ENCODE results near the gene VPS16. TPM values are rescaled to one million over a fixed set of nuclear protein-coding genes. Genes with fewer than 3 reads are reported as not detected.

The VPS16 gene
- total RNA-seq, 1 donor from 2014 or later, result 19.3 TPM

GRCh38 chr20:2867081-2867864, 26.7 kb downstream of the VPS16 start:
- ATAC-seq, result no peak
- no peak for DNase-seq (ENCODE audit: low spot score)

- no peak for ATAC-seq
- DNase-seq (ENCODE audit: low spot score), result no peak
These were observed 28.8 kb downstream of the VPS16 start for GRCh38 chr20:2869381-2869780.

- ATAC-seq (no peak), DNase-seq (ENCODE audit: low spot score) (no peak)
These were observed 30.5 kb downstream of the VPS16 start for GRCh38 chr20:2871111-2871465.

- DNase-seq (ENCODE audit: low spot score) (no peak), ATAC-seq (peak; percentile 18)
These were observed 31.3 kb downstream of the VPS16 start for GRCh38 chr20:2871661-2872458.

GRCh38 chr20:2872459-2873009, 32.0 kb downstream of the VPS16 start:
- DNase-seq (ENCODE audit: low spot score) (peak; percentile 67), ATAC-seq (peak; percentile 67)

- ATAC-seq (peak; percentile 95), DNase-seq (ENCODE audit: low spot score) (peak; percentile 95)
These were observed 32.6 kb downstream of the VPS16 start, which contains the start of gene PTPRA for GRCh38 chr20:2873010-2873746. TSS of gene PTPRA (plus strand) at chr20:2873481. CDS start at chr20:2964278, 90,797 bp downstream.

GRCh38 chr20:2873747-2874041, 33.1 kb downstream of the VPS16 start:
- DNase-seq (ENCODE audit: low spot score), result peak; percentile 59
- no peak for ATAC-seq

- DNase-seq (ENCODE audit: low spot score) (no peak), ATAC-seq (no peak)
These were observed 33.9 kb downstream of the VPS16 start for GRCh38 chr20:2874456-2874855.

GRCh38 chr20:2875690-2876203, 35.2 kb downstream of the VPS16 start:
- DNase-seq (ENCODE audit: low spot score) (no peak), ATAC-seq (no peak)

GRCh38 chr20:2878515-2878914, 38.0 kb downstream of the VPS16 start:
- ATAC-seq, result no peak
- no peak for DNase-seq (ENCODE audit: low spot score)

GRCh38 chr20:2879146-2879545, 38.6 kb downstream of the VPS16 start:
- DNase-seq (ENCODE audit: low spot score), result no peak
- no peak for ATAC-seq

- DNase-seq (ENCODE audit: low spot score), result no peak
- no peak for ATAC-seq
These were observed 40.1 kb downstream of the VPS16 start for GRCh38 chr20:2880650-2881049.

- DNase-seq (ENCODE audit: low spot score) (no peak), ATAC-seq (no peak)
These were observed 43.4 kb downstream of the VPS16 start for GRCh38 chr20:2883726-2884637.

GRCh38 chr20:2887715-2888114, 47.2 kb downstream of the VPS16 start:
- DNase-seq (ENCODE audit: low spot score) (no peak), ATAC-seq (no peak)

- no peak for DNase-seq (ENCODE audit: low spot score)
- no peak for ATAC-seq
These were observed 47.8 kb downstream of the VPS16 start for GRCh38 chr20:2888224-2888955.

- DNase-seq (ENCODE audit: low spot score) (no peak), ATAC-seq (no peak)
These were observed 48.7 kb downstream of the VPS16 start for GRCh38 chr20:2889209-2889608.

GRCh38 chr20:2889797-2890196, 49.3 kb downstream of the VPS16 start:
- DNase-seq (ENCODE audit: low spot score), result no peak

GRCh38 chr20:2890742-2891141, 50.2 kb downstream of the VPS16 start:
- DNase-seq (ENCODE audit: low spot score), result no peak
- ATAC-seq, result no peak

More at GRCh38 chr20:2889797-2890196, 49.3 kb downstream of the VPS16 start:
- no peak for ATAC-seq

- DNase-seq (ENCODE audit: low spot score) (no peak), ATAC-seq (no peak)
These were observed 50.8 kb downstream of the VPS16 start for GRCh38 chr20:2891343-2891742.

Measured in left lobe of liver (tissue), 2 donors.